ENCODE results near the gene AQP3. TPM values are rescaled to one million over a fixed set of nuclear protein-coding genes. Genes with fewer than 3 reads are reported as not detected.
A peak's percentile ranks its signal among the peaks of the same experiment; 100 is the strongest.

The AQP3 gene
- total and polyA plus RNA-seq, 9 of the 15 experiments (the other 6 are each of a cell fraction or from before 2014, with no cell fraction given) = 4.2 to 31.5 (median 17.6) TPM

DNA sequence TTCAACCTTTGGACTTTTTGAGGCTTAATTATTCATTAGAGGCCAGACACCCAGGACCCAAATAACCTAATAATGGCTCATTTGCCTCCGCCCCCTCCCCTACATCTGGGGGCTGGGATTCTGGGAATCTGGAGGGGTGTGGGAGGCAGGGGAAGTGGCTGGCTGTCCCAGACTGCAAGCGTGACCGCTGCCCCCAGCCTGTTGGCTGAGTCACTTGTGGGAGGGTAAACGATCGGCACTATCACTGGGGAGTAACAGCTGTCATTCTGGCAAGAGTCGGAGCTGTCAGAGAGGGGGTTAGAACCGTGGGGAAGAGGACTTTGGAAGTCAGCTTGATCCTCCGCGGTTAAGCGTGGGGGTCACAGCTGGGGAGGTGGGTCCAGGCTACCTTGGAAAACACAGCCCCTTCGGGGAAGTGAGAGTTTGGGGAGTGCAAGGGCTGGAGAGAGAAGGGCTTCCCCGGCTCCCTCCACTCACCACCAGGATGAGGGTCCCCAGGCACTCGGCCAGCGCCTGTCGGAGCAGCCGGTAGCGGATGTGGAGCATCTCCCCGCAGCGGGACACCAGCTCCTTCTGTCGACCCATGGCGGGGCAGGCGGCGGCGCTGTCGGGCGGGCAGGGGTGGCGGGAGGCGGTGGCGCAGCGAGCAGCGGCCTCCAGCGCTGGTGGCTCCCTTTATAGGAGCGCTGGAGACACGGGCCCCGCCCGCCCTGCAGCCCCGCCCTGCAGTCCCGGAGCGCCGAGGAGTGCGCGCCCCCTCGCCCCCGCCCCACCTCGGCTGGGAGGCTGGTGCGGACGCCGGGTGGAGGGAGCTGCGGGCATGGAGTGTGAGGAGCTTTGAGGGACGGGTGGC is at the start of gene AQP3 (continued):
- no peak for TF ChIP-seq ZNF263 (CRISPR knock-in tag; IDR thresholded peaks at IDR 0.05; ENCODE audit: borderline replicate concordance)
- no peak for TF ChIP-seq SRSF7 (optimal IDR thresholded peaks at IDR 0.05; ENCODE audit: low read depth, low read length)
- TF ChIP-seq HLTF (IDR thresholded peaks at IDR 0.05) = no peak
- peak; percentile 72 for TF ChIP-seq CBFA2T3 (IDR thresholded peaks at IDR 0.05)
- no peak for TF ChIP-seq TRIM25 (IDR thresholded peaks at IDR 0.05; ENCODE audit: borderline replicate concordance)
- no peak for TF ChIP-seq CAMTA2 (CRISPR knock-in tag; conservative IDR thresholded peaks at IDR 0.05)
- no peak for TF ChIP-seq ELF4 (CRISPR knock-in tag; IDR thresholded peaks at IDR 0.05)
- TF ChIP-seq GTF2E2 (tag; IDR thresholded peaks at IDR 0.05) = no peak
- TF ChIP-seq RBM22 (IDR thresholded peaks at IDR 0.05; ENCODE audit: low read depth, low read length, poor library complexity, severe bottlenecking) = no peak
- TF ChIP-seq GTF2B (IDR thresholded peaks at IDR 0.05; ENCODE audit: extremely low read depth, insufficient read length) = no peak
- no peak for TF ChIP-seq POLR2AphosphoS5 (IDR thresholded peaks at IDR 0.05; ENCODE audit: control insufficient read depth, insufficient read depth, low read depth, low read length)
- TF ChIP-seq MXI1 (IDR thresholded peaks at IDR 0.05; ENCODE audit: low read depth, low read length) = peak; percentile 29; the same call in 1 of the 2 replicates
- no peak for TF ChIP-seq TCFL5 (CRISPR knock-in tag; conservative IDR thresholded peaks at IDR 0.05)
- TF ChIP-seq U2AF2 (optimal IDR thresholded peaks at IDR 0.05; ENCODE audit: low read depth, low read length) = no peak
- peak; percentile 64 for TF ChIP-seq CREM (IDR thresholded peaks at IDR 0.05; ENCODE audit: low read depth)
- no peak for TF ChIP-seq ZNF740 (CRISPR knock-in tag; IDR thresholded peaks at IDR 0.05)
- no peak for TF ChIP-seq ZNF740 (tag; IDR thresholded peaks at IDR 0.05)
- no peak for TF ChIP-seq ZNF695 (CRISPR knock-in tag; IDR thresholded peaks at IDR 0.05)
- no peak for TF ChIP-seq ZNF780A (CRISPR knock-in tag; IDR thresholded peaks at IDR 0.05)
- TF ChIP-seq ZBTB26 (CRISPR knock-in tag; IDR thresholded peaks at IDR 0.05) = no peak
- TF ChIP-seq ZNF24 (IDR thresholded peaks at IDR 0.05) = no peak
- TF ChIP-seq HDAC3 (IDR thresholded peaks at IDR 0.05; ENCODE audit: borderline replicate concordance, partially characterized antibody) = peak; percentile 41

Measured in K562 (cell line).